Osteocyte (in vitro differentiated cells): ENCODE data around the gene IMPA2. TPM values are rescaled to one million over a fixed set of nuclear protein-coding genes. Genes with fewer than 3 reads are reported as not detected.
"Not testable (repeated sequence)": the region's sequence is repeated elsewhere in the genome, so short reads cannot be mapped to it uniquely, and the experiment has no call there.

Experiments used
- DNase-seq: peaks from one replicate; pipeline ENCODE4 v3.0.0; 2021; ENCODE audit warnings: mixed read lengths; ENCODE audit not compliant: unreplicated experiment; ENCODE audit errors: extremely low spot score
- H3K27ac Mint-ChIP-seq: one replicate; pipeline ENCODE4 v1.8.0; 2021; ENCODE audit warnings: mild to moderate bottlenecking, mixed read lengths; ENCODE audit not compliant: unreplicated experiment
- H3K27me3 Mint-ChIP-seq: one replicate; pipeline ENCODE4 v1.8.0; 2021; ENCODE audit warnings: mixed read lengths; ENCODE audit not compliant: unreplicated experiment
- H3K36me3 Mint-ChIP-seq: one replicate; pipeline ENCODE4 v1.8.0; 2021; ENCODE audit warnings: mixed read lengths; ENCODE audit not compliant: unreplicated experiment
- H3K4me1 Mint-ChIP-seq: one replicate; pipeline ENCODE4 v1.8.0; 2021; ENCODE audit warnings: mixed read lengths; ENCODE audit not compliant: unreplicated experiment
- H3K4me3 Mint-ChIP-seq: one replicate; pipeline ENCODE4 v1.8.0; 2021; ENCODE audit warnings: mild to moderate bottlenecking, moderate library complexity, mixed read lengths; ENCODE audit not compliant: unreplicated experiment
- H3K9me3 Mint-ChIP-seq: one replicate; pipeline ENCODE4 v1.8.0; 2021; ENCODE audit warnings: mixed read lengths; ENCODE audit not compliant: unreplicated experiment
- total RNA-seq: library from RNA; stranded (reverse); gene quantifications from 2 replicates; pipeline ENCODE4 v1.2.1, GENCODE V29; 2021
- TF ChIP-seq, protein P1 (sequence below): fragments of 200-600 bp; sonication (generic); IDR thresholded peaks from 2 replicates; pipeline ENCODE4 v1.5.0; 2021; ENCODE audit warnings: antibody characterized with exemption, mild to moderate bottlenecking, moderate library complexity

IMPA2 gene
- total RNA-seq, 1 donor from 2014 or later: 9.2 TPM

DNA sequence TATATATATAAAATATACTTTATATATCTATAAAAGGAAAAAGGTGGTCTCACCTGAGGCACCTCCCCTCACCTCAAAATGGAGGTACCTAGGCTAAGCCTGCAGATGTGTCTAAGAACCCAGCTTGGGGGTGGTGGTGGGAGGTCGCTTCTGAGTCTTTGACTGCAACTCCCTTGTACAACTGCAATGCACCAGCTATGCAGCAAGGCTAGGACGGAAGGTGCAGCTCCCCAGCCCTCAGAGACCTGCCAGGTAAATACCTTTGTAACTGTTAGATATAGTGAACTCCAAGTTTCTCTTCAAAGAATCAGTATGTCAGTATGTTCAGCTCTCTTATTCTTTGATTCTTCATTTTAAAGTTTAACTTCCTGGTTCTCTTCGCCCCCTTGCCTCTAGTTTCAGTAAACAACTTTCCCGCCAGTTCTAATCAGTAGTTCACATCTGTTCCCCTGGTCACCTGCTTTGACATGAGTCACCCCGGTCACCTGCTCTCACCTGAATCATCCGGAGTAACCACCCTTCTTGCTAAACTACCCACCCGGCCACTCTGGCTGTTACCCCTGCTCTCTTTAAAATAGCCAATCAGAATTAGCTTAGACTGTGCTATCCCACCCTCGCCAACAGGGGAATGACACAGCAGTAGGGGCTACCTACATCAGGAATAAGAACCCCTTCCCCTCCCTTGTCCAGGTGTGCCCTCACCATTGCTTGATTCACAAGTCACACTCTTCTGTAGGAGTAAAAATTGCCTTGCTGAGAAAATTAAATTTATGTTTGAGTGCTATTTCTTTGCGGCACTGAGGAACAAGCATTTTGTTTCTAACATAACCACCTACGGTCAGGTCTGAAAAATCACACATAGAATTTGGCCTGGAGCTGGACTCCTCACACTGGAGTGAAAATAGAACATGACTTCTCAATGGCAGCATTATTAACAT is 24.7 kb upstream of the IMPA2 start:
- no peaks in the 10 kb centered on the region for H3K27me3 Mint-ChIP-seq
- peaks cover 12% of the 10 kb centered on the region for H3K9me3 Mint-ChIP-seq
- TF ChIP-seq, protein P1, sequence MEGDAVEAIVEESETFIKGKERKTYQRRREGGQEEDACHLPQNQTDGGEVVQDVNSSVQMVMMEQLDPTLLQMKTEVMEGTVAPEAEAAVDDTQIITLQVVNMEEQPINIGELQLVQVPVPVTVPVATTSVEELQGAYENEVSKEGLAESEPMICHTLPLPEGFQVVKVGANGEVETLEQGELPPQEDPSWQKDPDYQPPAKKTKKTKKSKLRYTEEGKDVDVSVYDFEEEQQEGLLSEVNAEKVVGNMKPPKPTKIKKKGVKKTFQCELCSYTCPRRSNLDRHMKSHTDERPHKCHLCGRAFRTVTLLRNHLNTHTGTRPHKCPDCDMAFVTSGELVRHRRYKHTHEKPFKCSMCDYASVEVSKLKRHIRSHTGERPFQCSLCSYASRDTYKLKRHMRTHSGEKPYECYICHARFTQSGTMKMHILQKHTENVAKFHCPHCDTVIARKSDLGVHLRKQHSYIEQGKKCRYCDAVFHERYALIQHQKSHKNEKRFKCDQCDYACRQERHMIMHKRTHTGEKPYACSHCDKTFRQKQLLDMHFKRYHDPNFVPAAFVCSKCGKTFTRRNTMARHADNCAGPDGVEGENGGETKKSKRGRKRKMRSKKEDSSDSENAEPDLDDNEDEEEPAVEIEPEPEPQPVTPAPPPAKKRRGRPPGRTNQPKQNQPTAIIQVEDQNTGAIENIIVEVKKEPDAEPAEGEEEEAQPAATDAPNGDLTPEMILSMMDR: no peak
- H3K4me3 Mint-ChIP-seq: no peak overlapping the region
- peaks cover 5% of the 10 kb centered on the region for H3K36me3 Mint-ChIP-seq
- H3K4me1 Mint-ChIP-seq: peaks cover 28% of the 10 kb centered on the region
- peak overlapping the region; percentile 58 for H3K27ac Mint-ChIP-seq
- DNase-seq: no peak

DNA sequence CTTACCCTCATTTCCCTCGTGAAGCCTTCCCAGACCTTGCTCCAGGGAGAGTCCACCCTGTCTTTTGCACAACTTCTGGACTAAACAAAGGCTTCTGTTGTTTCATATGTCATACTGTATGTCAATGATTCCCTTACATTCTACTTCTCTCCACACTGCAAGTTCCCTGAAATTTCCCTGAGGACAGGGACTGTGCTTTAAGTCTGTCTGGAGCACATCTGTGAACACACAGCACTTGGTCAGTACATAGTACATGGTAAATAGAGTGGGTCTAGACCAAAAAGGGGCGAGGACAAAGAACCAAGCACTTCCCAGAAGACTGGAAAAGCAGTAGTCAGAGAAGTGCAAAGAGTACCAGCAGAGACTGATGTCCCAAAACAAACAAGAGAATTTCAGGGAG is 23.7 kb upstream of the IMPA2 start:
- H3K27ac Mint-ChIP-seq: peak overlapping the region; percentile 58
- H3K9me3 Mint-ChIP-seq: peaks cover 12% of the 10 kb centered on the region
- peaks cover 5% of the 10 kb centered on the region for H3K36me3 Mint-ChIP-seq
- no peak for DNase-seq
- TF ChIP-seq, protein P1: no peak
- H3K4me1 Mint-ChIP-seq: peaks cover 28% of the 10 kb centered on the region
- no peak overlapping the region for H3K4me3 Mint-ChIP-seq
- no peaks in the 10 kb centered on the region for H3K27me3 Mint-ChIP-seq

DNA sequence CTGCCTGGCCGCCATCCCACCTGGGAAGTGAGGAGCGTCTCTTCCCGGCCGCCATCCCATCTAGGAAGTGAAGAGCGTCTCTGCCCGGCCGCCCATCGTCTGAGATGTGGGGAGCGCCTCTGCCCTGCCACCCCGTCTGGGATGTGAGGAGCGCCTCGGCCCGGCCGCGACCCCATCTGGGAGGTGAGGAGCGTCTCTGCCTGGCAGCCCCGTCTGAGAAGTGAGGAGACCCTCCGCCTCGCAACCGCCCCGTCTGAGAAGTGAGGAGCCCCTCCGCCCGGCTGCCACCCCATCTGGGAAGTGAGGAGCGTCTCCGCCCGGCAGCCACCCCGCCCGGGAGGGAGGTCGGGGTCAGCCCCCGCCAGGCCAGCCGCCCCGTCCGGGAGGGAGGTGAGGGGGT is 21.7 kb upstream of the IMPA2 start:
- peaks cover 30% of the 10 kb centered on the region for H3K4me1 Mint-ChIP-seq
- not testable (repeated sequence) for H3K4me3 Mint-ChIP-seq

DNA sequence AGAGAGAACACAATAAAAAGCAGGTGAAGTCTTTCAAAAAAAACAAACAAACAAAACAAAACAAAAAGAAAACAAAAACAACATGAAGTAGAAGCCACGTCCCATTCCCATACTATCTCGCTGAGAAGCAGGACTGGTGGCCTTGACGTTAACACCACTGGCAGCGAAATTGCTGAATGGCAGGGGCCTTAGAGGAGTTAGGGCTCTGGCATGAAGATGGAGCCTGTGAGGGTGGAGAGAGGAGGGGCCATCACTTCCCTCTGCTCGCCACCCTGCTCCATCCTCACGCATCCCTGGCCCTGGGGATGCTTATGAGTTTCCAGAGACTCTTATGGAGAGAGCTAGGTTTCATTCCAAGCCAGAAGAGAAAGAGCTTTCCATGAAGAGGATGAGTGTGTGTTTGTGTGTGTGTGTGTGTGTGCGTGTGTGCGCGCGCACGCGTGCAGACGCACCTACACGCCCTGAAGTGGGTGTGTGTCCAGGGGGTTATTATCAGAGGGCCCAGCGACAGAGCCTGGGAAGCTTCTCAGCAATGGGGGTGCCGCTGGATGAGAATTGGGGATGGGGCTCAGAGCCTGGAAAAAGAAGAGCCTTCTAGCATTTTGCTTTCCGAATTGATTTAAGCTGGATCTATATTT is 20.4 kb upstream of the IMPA2 start:
- H3K27ac Mint-ChIP-seq: no peak overlapping the region
- no peaks in the 10 kb centered on the region for H3K27me3 Mint-ChIP-seq

More for the DNA sequence above, 21.7 kb upstream of the IMPA2 start:
- not testable (repeated sequence) for DNase-seq, H3K36me3 Mint-ChIP-seq, H3K27ac Mint-ChIP-seq, H3K27me3 Mint-ChIP-seq
- peaks cover 12% of the 10 kb centered on the region for H3K9me3 Mint-ChIP-seq

DNA sequence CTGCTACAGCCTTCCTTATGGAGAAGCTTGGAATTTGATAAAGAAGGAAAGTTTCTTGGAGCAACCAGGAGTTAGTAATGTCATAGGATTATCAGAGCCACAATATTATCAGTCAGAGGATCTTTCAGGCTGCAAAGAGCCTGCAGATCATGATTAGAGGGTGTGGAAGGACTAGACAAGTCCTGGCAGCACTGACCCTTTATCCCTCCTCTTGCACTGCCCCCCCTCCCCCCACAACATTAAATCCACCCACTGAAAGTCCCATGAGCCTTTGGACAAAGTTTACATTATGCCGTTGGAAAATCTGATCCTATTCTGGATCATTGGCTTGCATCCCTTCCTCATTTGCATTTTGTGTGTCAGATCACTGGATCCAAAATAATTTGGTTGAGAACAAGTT is 18.7 kb upstream of the IMPA2 start:
- H3K27me3 Mint-ChIP-seq: no peaks in the 10 kb centered on the region
- TF ChIP-seq, protein P1: no peak
- no peak for DNase-seq

More for the DNA sequence above, 20.4 kb upstream of the IMPA2 start:
- Mint-ChIP-seq H3K4me1 (peaks cover 19% of the 10 kb centered on the region), H3K4me3 (no peak overlapping the region), H3K9me3 (peaks cover 12% of the 10 kb centered on the region), H3K36me3 (peaks cover 5% of the 10 kb centered on the region)
- no peak for DNase-seq
- TF ChIP-seq, protein P1: no peak

More for the DNA sequence above, 18.7 kb upstream of the IMPA2 start:
- H3K4me3 Mint-ChIP-seq: no peak overlapping the region
- peak overlapping the region; percentile 4 for H3K27ac Mint-ChIP-seq
- H3K36me3 Mint-ChIP-seq: peaks cover under 1% of the 10 kb centered on the region
- peaks cover 3% of the 10 kb centered on the region for H3K9me3 Mint-ChIP-seq
- H3K4me1 Mint-ChIP-seq: peaks cover 14% of the 10 kb centered on the region
